Stomach (tissue), 4 donors: ENCODE measurements around the gene ANKRD39.

Source experiments
- EP300 ChIP-seq: sonication (generic); formaldehyde crosslinking; IDR thresholded peaks from one replicate; pipeline ENCODE4 v1.6.1; 2017; ENCODE audit warnings: antibody characterized with exemption
- POLR2A ChIP-seq, 4 donors: fragments of 450-650 bp; IDR thresholded peaks; one replicate each; pipeline ENCODE4 v1.6.1; 2016; ENCODE audit warnings: antibody characterized with exemption in 4 of 4, control low read depth in 2 of 4, mild to moderate bottlenecking in 1 of 4, moderate library complexity in 1 of 4
- TF ChIP-seq, protein P1 (sequence below), 7 experiments: fragments of 450-650 bp in 4 of 7; fragments of 200-600 bp in 3 of 7; sonication (generic) in 3 of 7; IDR thresholded peaks; one replicate each; pipeline ENCODE4 v1.5.1; 2016 to 2019; ENCODE audit warnings: antibody characterized with exemption in 7 of 7, control low read depth in 2 of 7, mild to moderate bottlenecking in 1 of 7

DNA sequence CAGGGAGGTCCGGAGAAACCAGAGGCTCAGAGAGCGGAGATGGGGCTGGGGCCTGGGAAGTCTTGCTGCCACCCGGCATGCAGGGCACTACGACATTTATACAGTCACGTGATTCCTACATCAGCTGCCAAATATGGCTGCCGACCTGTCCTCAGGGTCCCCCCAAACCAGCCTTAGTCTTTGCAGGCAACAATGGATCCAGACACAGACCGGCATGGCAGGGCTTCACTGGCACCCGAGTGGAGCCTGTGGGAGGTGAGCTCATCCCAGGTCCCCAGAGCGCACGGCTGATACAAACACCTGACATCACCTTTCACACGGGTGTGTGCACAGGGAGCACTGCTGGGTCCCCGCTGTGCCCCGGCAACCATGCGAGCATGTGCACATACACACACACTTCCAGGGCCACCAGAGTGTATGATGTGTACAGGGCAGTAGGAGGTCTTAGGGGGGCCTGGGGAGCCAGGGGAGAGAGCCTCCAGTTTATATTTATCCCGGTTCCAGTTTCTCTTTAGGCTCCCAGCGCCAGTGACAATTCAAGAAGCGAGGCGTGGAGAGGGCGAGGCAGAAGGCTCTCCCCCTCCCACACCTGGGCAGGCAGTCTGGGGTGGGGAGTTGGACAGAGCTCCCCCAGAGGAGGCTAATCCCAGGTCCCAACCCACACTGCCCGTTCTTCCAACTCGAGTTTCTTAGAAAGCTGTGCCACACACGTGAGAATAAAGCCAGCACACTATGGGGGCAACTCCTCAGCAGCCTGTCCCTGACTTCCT is 9.4 kb upstream of the ANKRD39 start:
- TF ChIP-seq, protein P1, sequence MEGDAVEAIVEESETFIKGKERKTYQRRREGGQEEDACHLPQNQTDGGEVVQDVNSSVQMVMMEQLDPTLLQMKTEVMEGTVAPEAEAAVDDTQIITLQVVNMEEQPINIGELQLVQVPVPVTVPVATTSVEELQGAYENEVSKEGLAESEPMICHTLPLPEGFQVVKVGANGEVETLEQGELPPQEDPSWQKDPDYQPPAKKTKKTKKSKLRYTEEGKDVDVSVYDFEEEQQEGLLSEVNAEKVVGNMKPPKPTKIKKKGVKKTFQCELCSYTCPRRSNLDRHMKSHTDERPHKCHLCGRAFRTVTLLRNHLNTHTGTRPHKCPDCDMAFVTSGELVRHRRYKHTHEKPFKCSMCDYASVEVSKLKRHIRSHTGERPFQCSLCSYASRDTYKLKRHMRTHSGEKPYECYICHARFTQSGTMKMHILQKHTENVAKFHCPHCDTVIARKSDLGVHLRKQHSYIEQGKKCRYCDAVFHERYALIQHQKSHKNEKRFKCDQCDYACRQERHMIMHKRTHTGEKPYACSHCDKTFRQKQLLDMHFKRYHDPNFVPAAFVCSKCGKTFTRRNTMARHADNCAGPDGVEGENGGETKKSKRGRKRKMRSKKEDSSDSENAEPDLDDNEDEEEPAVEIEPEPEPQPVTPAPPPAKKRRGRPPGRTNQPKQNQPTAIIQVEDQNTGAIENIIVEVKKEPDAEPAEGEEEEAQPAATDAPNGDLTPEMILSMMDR (IDR thresholded peaks at IDR 0.05) = no peak
- no peak for TF ChIP-seq POLR2A (IDR thresholded peaks at IDR 0.05)
- no peak for TF ChIP-seq EP300
